ENCODE measurements around the gene BCOR.

DNA sequence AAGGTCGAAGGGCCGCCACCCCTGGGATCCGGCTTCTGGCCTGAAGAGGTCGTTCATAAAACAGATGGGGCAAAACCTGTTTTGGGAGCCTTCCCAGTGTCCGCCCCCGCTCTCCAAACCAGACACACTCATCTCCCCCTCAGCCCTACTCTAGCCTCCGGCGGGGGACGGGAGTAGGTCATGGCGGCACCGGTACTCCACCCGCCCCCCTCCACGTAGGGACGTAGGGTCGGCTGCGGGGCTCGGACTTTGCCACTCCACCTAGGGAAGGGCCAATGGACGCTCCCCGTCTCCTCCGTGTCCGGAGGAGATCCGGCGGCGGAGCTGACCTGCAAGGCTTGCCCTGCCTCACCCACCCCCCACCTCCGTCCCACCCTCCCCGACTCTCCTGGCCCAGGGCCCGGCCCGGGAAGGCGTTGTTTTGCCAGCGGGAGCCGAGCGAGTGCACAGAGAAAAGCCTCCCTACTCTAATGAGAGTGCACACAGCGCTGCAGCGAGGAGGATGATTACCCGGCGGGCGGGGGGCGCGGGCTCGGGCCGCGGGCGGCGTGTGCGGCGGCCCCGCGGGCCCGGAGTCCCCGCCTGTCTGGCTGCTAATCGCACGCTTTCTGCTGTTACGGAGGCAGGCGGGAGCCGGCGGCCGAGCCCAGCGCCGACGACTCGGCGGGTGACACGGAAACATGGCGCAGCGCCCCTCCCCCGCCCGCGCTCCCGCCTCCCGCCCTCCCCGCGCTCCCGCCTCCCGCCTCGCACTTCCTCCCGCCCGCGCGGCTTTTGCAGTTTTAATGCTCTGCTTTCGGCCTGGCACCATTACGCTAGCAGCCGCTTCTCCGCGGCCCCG lies 8.3 kb upstream of the BCOR start:
- TF ChIP-seq ZBTB7A (IDR thresholded peaks at IDR 0.05; ENCODE audit: borderline replicate concordance, control insufficient read depth, low read depth, low read length) (no peak; the same call in 1 of the 2 replicates), CHD2 (IDR thresholded peaks at IDR 0.05; ENCODE audit: low read depth, low read length) (no peak), CREM (IDR thresholded peaks at IDR 0.05; ENCODE audit: low read depth) (0 out of 2 replicates have a peak, but pooled peaks have one; percentile 10), ATF2 (CRISPR knock-in tag; IDR thresholded peaks at IDR 0.05) (no peak), CTCF (IDR thresholded peaks at IDR 0.05 in 2 of 3, conservative IDR thresholded peaks at IDR 0.05 in 1 of 3; ENCODE audit: insufficient read depth in 2 of 3, low read depth in 1 of 3, low read length in 3 of 3) (no peak), MTA1 (IDR thresholded peaks at IDR 0.05; ENCODE audit: borderline replicate concordance) (no peak)
